Measurements from ENCODE around the gene AIFM2.

The AIFM2 gene

DNA sequence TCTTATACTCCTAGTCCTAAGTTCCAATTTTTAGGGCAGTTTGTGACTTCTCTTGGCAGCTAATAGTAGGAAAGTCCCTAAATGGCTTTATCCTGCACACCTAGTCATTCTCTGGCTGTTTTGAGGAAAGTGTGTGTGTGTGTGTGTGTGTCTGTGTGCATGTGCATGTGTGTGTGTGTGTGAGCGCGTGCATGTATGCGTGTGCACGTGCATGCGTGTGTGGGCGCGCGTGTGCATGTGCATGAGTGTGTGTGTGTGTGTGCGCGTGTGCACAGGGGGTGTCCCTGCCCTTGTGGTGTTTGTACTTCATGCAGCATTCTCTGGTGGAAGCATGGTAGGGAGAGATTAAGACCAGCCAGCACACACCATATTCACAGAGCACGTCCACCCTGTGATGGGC lies 61.8 kb downstream of the AIFM2 start:
- Mint-ChIP-seq H3K36me3 (ENCODE audit: low read depth) (peaks cover 47% of the 10 kb centered on the region), H3K4me3 (no peak overlapping the region), H3K4me1 (peaks cover 40% of the 10 kb centered on the region), H3K27ac (no peak overlapping the region), H3K9me3 (peaks cover 5% of the 10 kb centered on the region), H3K27me3 (ENCODE audit: low read depth, poor library complexity) (peaks cover 3% of the 10 kb centered on the region)
- no peak for DNase-seq
- TF ChIP-seq, protein P1, sequence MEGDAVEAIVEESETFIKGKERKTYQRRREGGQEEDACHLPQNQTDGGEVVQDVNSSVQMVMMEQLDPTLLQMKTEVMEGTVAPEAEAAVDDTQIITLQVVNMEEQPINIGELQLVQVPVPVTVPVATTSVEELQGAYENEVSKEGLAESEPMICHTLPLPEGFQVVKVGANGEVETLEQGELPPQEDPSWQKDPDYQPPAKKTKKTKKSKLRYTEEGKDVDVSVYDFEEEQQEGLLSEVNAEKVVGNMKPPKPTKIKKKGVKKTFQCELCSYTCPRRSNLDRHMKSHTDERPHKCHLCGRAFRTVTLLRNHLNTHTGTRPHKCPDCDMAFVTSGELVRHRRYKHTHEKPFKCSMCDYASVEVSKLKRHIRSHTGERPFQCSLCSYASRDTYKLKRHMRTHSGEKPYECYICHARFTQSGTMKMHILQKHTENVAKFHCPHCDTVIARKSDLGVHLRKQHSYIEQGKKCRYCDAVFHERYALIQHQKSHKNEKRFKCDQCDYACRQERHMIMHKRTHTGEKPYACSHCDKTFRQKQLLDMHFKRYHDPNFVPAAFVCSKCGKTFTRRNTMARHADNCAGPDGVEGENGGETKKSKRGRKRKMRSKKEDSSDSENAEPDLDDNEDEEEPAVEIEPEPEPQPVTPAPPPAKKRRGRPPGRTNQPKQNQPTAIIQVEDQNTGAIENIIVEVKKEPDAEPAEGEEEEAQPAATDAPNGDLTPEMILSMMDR (IDR thresholded peaks at IDR 0.05), result no peak

DNA sequence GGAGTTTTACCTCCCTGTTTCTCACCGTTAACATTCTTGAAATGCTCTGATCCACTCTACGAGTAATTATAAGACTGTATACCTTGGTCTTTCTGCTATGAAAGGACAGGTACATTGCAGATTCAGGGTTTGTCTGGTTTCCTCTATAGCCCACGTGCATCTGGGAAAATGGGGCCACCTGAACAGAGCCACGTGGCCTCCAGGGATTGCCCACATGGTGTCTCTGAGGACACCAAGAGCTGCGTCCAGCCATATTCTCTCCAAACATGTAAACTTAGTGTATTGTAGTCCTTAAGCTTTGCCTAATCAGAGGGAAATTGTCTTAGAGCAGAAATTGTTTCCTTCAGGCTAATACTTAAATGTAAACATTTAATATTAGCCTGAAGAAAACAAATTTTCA lies 63.3 kb downstream of the AIFM2 start:
- DNase-seq, result no peak
- H3K36me3 Mint-ChIP-seq (ENCODE audit: low read depth), result peaks cover 47% of the 10 kb centered on the region
- H3K9me3 Mint-ChIP-seq, result peaks cover 5% of the 10 kb centered on the region
- H3K4me3 Mint-ChIP-seq, result no peak overlapping the region
- TF ChIP-seq, protein P1 (IDR thresholded peaks at IDR 0.05), result no peak
- H3K27ac Mint-ChIP-seq, result peak overlapping the region; percentile 53
- peaks cover 3% of the 10 kb centered on the region for H3K27me3 Mint-ChIP-seq (ENCODE audit: low read depth, poor library complexity)
- peaks cover 33% of the 10 kb centered on the region for H3K4me1 Mint-ChIP-seq

DNA sequence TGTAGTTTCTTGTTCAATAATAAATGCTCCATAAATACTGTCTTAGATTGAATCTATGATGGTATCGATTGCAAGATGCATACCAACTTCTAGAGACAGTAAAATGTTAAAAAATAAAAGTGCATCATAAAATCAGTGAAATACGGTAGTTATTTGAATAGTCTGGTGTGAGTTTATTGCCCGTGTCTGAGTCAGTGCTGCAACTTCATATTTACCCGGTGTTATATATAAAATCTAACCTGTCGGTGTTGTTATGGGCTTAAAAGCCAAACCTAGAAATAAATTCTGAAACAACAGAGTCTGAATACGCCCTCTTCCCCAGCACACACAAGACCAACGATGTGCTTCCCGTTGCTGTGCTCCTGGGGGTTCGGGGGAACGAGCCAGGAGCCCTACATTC lies 63.7 kb downstream of the AIFM2 start:
- peaks cover 48% of the 10 kb centered on the region for H3K36me3 Mint-ChIP-seq (ENCODE audit: low read depth)
- TF ChIP-seq, protein P1 (IDR thresholded peaks at IDR 0.05), result no peak
- peaks cover 33% of the 10 kb centered on the region for H3K4me1 Mint-ChIP-seq
- H3K4me3 Mint-ChIP-seq, result no peak overlapping the region
- DNase-seq, result no peak
- H3K27me3 Mint-ChIP-seq (ENCODE audit: low read depth, poor library complexity), result peaks cover 3% of the 10 kb centered on the region
- no peak overlapping the region for H3K27ac Mint-ChIP-seq
- peaks cover 5% of the 10 kb centered on the region for H3K9me3 Mint-ChIP-seq

- H3K27ac Mint-ChIP-seq, result no peak overlapping the region
- peaks cover 56% of the 10 kb centered on the region for H3K36me3 Mint-ChIP-seq (ENCODE audit: low read depth)
- peaks cover 27% of the 10 kb centered on the region for H3K4me1 Mint-ChIP-seq
- no peak overlapping the region for H3K4me3 Mint-ChIP-seq
- no peak for DNase-seq
- TF ChIP-seq, protein P1 (IDR thresholded peaks at IDR 0.05), result no peak
- peaks cover 3% of the 10 kb centered on the region for H3K27me3 Mint-ChIP-seq (ENCODE audit: low read depth, poor library complexity)
- H3K9me3 Mint-ChIP-seq, result peaks cover 5% of the 10 kb centered on the region
These were observed 65.0 kb downstream of the AIFM2 start for GRCh38 chr10:70067586-70067985.

GRCh38 chr10:70066190-70066589 lies 66.4 kb downstream of the AIFM2 start:
- TF ChIP-seq, protein P1 (IDR thresholded peaks at IDR 0.05), result no peak
- DNase-seq, result no peak
- H3K9me3 Mint-ChIP-seq, result peaks cover 5% of the 10 kb centered on the region
- no peak overlapping the region for H3K4me3 Mint-ChIP-seq
- peaks cover 36% of the 10 kb centered on the region for H3K4me1 Mint-ChIP-seq
- peaks cover 56% of the 10 kb centered on the region for H3K36me3 Mint-ChIP-seq (ENCODE audit: low read depth)
- H3K27ac Mint-ChIP-seq, result no peak overlapping the region
- H3K27me3 Mint-ChIP-seq (ENCODE audit: low read depth, poor library complexity), result peaks cover 3% of the 10 kb centered on the region

DNA sequence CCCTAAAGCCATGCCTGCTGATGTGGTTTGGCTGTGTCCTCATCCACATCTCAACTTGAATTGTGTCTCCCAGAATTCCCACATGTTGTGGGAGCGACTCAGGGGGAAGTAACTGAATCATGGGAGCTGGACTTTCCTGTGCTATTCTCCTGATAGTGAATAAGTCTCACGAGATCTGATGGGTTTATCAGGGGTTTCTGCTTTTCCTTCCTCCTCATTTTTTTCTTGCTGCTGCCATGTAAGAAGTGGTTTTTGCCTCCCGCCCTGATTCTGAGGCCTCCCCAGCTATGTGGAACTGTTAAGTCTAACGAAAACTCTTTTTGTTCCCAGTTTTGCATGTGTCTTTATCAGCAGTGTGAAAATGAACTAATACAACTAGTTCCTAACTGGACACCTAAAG lies 68.1 kb downstream of the AIFM2 start:
- no peak overlapping the region for H3K4me3 Mint-ChIP-seq
- TF ChIP-seq, protein P1 (IDR thresholded peaks at IDR 0.05), result no peak
- H3K9me3 Mint-ChIP-seq, result peaks cover 5% of the 10 kb centered on the region
- peaks cover 56% of the 10 kb centered on the region for H3K36me3 Mint-ChIP-seq (ENCODE audit: low read depth)
- DNase-seq, result no peak
- H3K27me3 Mint-ChIP-seq (ENCODE audit: low read depth, poor library complexity), result peaks cover 9% of the 10 kb centered on the region
- peak overlapping the region; percentile 31 for H3K27ac Mint-ChIP-seq
- H3K4me1 Mint-ChIP-seq, result peaks cover 41% of the 10 kb centered on the region
